ENCODE results near the gene TMEM252.

- TF ChIP-seq CTCF (IDR thresholded peaks at IDR 0.05; ENCODE audit: low read length) (no peak), EZH2phosphoT487 (IDR thresholded peaks at IDR 0.05; ENCODE audit: low read length) (no peak), EZH2 (optimal IDR thresholded peaks at IDR 0.05; ENCODE audit: low read depth, low read length) (no peak)
These were observed 38.4 kb downstream of the TMEM252 start for GRCh38 chr9:68502279-68502678.
